GM23338 (cell line): ENCODE data around the gene TCF7. TPM values are rescaled to one million over a fixed set of nuclear protein-coding genes. Genes with fewer than 3 reads are reported as not detected.

Experiments
- ATAC-seq: fragments of 200-7000 bp; cut with Tn5 transposase; 3 replicates; pipeline ENCODE4 v1.9.1; 2020
- DNase-seq: peaks from one replicate; pipeline ENCODE4 v3.0.0-alpha.2; 2015; ENCODE audit warnings: low spot score
- H2AFZ ChIP-seq: fragments of 200-600 bp; sonication (generic); 2 replicates; pipeline ENCODE4 v1.8.0; 2016; ENCODE audit warnings: antibody characterized with exemption, mild to moderate bottlenecking, moderate library complexity
- H3F3A ChIP-seq: fragments of 200-600 bp; sonication (generic); replicated peaks from 2 replicates; pipeline ENCODE4 v1.8.0; 2017; ENCODE audit warnings: antibody characterized with exemption, mixed run types, low read depth
- H3K27ac ChIP-seq: fragments of 200-600 bp; sonication (generic); 2 replicates; pipeline ENCODE4 v1.6.1; 2016; ENCODE audit warnings: low read depth
- H3K27me3 ChIP-seq: fragments of 200-600 bp; sonication (generic); 2 replicates; pipeline ENCODE4 v1.8.0; 2016; ENCODE audit warnings: mild to moderate bottlenecking, mixed run types, moderate library complexity; ENCODE audit not compliant: insufficient read depth
- H3K36me3 ChIP-seq: fragments of 200-600 bp; sonication (generic); 2 replicates; pipeline ENCODE4 v1.8.0; 2016; ENCODE audit warnings: mild to moderate bottlenecking; ENCODE audit not compliant: insufficient read depth
- H3K4me1 ChIP-seq: fragments of 200-600 bp; sonication (generic); 2 replicates; pipeline ENCODE4 v1.8.0; 2016; ENCODE audit warnings: mild to moderate bottlenecking, moderate library complexity; ENCODE audit not compliant: insufficient read depth
- H3K4me2 ChIP-seq: fragments of 200-600 bp; sonication (generic); 2 replicates; pipeline ENCODE4 v1.7.1; 2017; ENCODE audit warnings: mixed run types
- H3K4me3 ChIP-seq: fragments of 200-600 bp; sonication (generic); 2 replicates; pipeline ENCODE4 v1.6.1; 2016; ENCODE audit warnings: mixed run types
- H3K79me2 ChIP-seq: fragments of 200-600 bp; sonication (generic); replicated peaks from 2 replicates; pipeline ENCODE4 v1.8.0; 2017; ENCODE audit warnings: mild to moderate bottlenecking; ENCODE audit not compliant: insufficient read depth
- H3K9me2 ChIP-seq: fragments of 200-600 bp; sonication (generic); 2 replicates; pipeline ENCODE4 v1.8.0; 2017; ENCODE audit not compliant: insufficient read depth
- H4K20me1 ChIP-seq: fragments of 200-600 bp; sonication (generic); replicated peaks from 2 replicates; pipeline ENCODE4 v1.8.0; 2017; ENCODE audit warnings: mild to moderate bottlenecking; ENCODE audit not compliant: insufficient read depth
- H3K27ac Mint-ChIP-seq: 2 replicates; pipeline ENCODE4 v1.8.0; 2020; ENCODE audit warnings: inconsistent platforms, mild to moderate bottlenecking, moderate library complexity, mixed read lengths
- H3K27me3 Mint-ChIP-seq: 3 replicates; pipeline ENCODE4 v1.8.0; 2022; ENCODE audit warnings: low read depth, mild to moderate bottlenecking, moderate library complexity, mixed read lengths, inconsistent platforms; ENCODE audit not compliant: insufficient read depth, poor library complexity
- H3K36me3 Mint-ChIP-seq: 3 replicates; pipeline ENCODE4 v1.8.0; 2021; ENCODE audit warnings: low read depth, mild to moderate bottlenecking, inconsistent platforms, moderate library complexity, mixed read lengths
- H3K4me1 Mint-ChIP-seq: 3 replicates; pipeline ENCODE4 v1.8.0; 2020; ENCODE audit warnings: mild to moderate bottlenecking, inconsistent platforms, mixed read lengths
- H3K4me3 Mint-ChIP-seq: 3 replicates; pipeline ENCODE4 v1.8.0; 2021; ENCODE audit warnings: moderate library complexity, mild to moderate bottlenecking, inconsistent platforms, mixed read lengths
- H3K9me3 Mint-ChIP-seq: 3 replicates; pipeline ENCODE4 v1.8.0; 2020; ENCODE audit warnings: moderate library complexity, mild to moderate bottlenecking, inconsistent platforms, mixed read lengths
- CREB1 ChIP-seq: fragments of 250-450 bp; sonication (Bioruptor Pico); IDR thresholded peaks from 2 replicates; pipeline ENCODE4 v1.5.0; 2020; ENCODE audit warnings: low read depth, mild to moderate bottlenecking, moderate library complexity
- ETS1 ChIP-seq: IDR thresholded peaks from 2 replicates; pipeline ENCODE4 v1.6.1; 2016; ENCODE audit warnings: antibody characterized with exemption
- EZH2 ChIP-seq: fragments of 200-600 bp; sonication (generic); IDR thresholded peaks from one replicate; pipeline ENCODE4 v1.8.0; 2017; ENCODE audit warnings: antibody characterized with exemption, mild to moderate bottlenecking, low read depth; ENCODE audit not compliant: unreplicated experiment
- EZH2phosphoT487 ChIP-seq: fragments of 200-600 bp; sonication (generic); IDR thresholded peaks from one replicate; pipeline ENCODE4 v1.8.1; 2018; ENCODE audit warnings: antibody characterized with exemption; ENCODE audit not compliant: unreplicated experiment
- JUNB ChIP-seq: IDR thresholded peaks from one replicate; pipeline ENCODE4 v1.6.1; 2016; ENCODE audit warnings: antibody characterized with exemption; ENCODE audit not compliant: unreplicated experiment
- NANOG ChIP-seq: IDR thresholded peaks from 2 replicates; pipeline ENCODE4 v1.6.1; 2016; ENCODE audit warnings: antibody characterized with exemption, borderline replicate concordance
- POLR2AphosphoS5 ChIP-seq: IDR thresholded peaks from 2 replicates; pipeline ENCODE4 v1.6.1; 2016; ENCODE audit warnings: antibody characterized with exemption, low read depth
- REST ChIP-seq: IDR thresholded peaks from one replicate; pipeline ENCODE4 v1.6.1; 2018; ENCODE audit warnings: antibody characterized with exemption; ENCODE audit not compliant: unreplicated experiment
- STAT1 ChIP-seq: IDR thresholded peaks from one replicate; pipeline ENCODE4 v1.6.1; 2016; ENCODE audit warnings: antibody characterized with exemption; ENCODE audit not compliant: unreplicated experiment
- ZNF114 ChIP-seq: fragments of 250-450 bp; sonication (Bioruptor Pico); IDR thresholded peaks from 2 replicates; pipeline ENCODE4 v1.5.0; 2020; ENCODE audit warnings: mild to moderate bottlenecking, moderate library complexity
- ZNF331 ChIP-seq: fragments of 250-450 bp; sonication (Bioruptor Pico); IDR thresholded peaks from 2 replicates; pipeline ENCODE4 v1.5.0; 2020; ENCODE audit warnings: low read depth, mild to moderate bottlenecking, moderate library complexity
- polyA plus RNA-seq: library from polyadenylated mRNA; unstranded; fragments of >200 nt; fragmentation: Nextera tagmentation; extraction: Ambion mirVana; gene quantifications from 2 replicates; pipeline ENCODE4 v1.2.1, GENCODE V29; 2016
- total RNA-seq: library from RNA; depleted of rRNA; stranded (reverse); fragments of >200 nt; shearing (Covaris generic); gene quantifications from 2 replicates; pipeline ENCODE4 v1.2.3, GENCODE V29; 2014
- TF ChIP-seq, protein P1 (sequence below): fragments of 250-450 bp; sonication (Bioruptor Pico); IDR thresholded peaks from 2 replicates; pipeline ENCODE4 v1.5.0; 2020; ENCODE audit warnings: mild to moderate bottlenecking, moderate library complexity
- TF ChIP-seq, protein P2 (sequence below), 2 experiments: fragments of 200-600 bp in 1 of 2; sonication (generic) in 1 of 2; conservative IDR thresholded peaks; 2 replicates each; pipeline versions ENCODE4 v1.5.1 to v1.6.1; 2016 to 2017; ENCODE audit warnings: antibody characterized with exemption in 2 of 2, low read depth in 2 of 2, mild to moderate bottlenecking in 2 of 2, moderate library complexity in 1 of 2

TCF7 gene
- total and polyA plus RNA-seq, 2 experiments from 2014 or later = 5.6 to 8.1 TPM

GRCh38 chr5:134149571-134150303, 35.3 kb downstream of the TCF7 start:
- H3K4me3 ChIP-seq = no peak overlapping the region
- H2AFZ ChIP-seq = no peak overlapping the region
- 0 out of 2 replicates have a peak, but pooled peaks cover 6% of the 10 kb centered on the region for H3K4me1 ChIP-seq
- Mint-ChIP-seq H3K27ac (peak overlapping the region; percentile 38; the same call in 1 of the 2 replicates), H3K36me3 (peaks cover 45% of the 10 kb centered on the region), H3K9me3 (no peaks in the 10 kb centered on the region), H3K27me3 (peaks cover 6% of the 10 kb centered on the region), H3K4me1 (no peaks in the 10 kb centered on the region), H3K4me3 (no peak overlapping the region)
- H3K36me3 ChIP-seq = peaks cover 20% of the 10 kb centered on the region
- no peaks in the 10 kb centered on the region for H3K27me3 ChIP-seq
- no peak overlapping the region for H3K27ac ChIP-seq
- peaks cover 8% of the 10 kb centered on the region; the same call in 1 of the 2 replicates for H3F3A ChIP-seq
- TF ChIP-seq NANOG (no peak), POLR2AphosphoS5 (no peak), EZH2phosphoT487 (no peak), STAT1 (no peak), REST (no peak), JUNB (no peak), CREB1 (CRISPR knock-in tag) (no peak), EZH2 (no peak), ZNF331 (CRISPR knock-in tag) (no peak), ETS1 (no peak), ZNF114 (CRISPR knock-in tag) (no peak)
- TF ChIP-seq, protein P1, sequence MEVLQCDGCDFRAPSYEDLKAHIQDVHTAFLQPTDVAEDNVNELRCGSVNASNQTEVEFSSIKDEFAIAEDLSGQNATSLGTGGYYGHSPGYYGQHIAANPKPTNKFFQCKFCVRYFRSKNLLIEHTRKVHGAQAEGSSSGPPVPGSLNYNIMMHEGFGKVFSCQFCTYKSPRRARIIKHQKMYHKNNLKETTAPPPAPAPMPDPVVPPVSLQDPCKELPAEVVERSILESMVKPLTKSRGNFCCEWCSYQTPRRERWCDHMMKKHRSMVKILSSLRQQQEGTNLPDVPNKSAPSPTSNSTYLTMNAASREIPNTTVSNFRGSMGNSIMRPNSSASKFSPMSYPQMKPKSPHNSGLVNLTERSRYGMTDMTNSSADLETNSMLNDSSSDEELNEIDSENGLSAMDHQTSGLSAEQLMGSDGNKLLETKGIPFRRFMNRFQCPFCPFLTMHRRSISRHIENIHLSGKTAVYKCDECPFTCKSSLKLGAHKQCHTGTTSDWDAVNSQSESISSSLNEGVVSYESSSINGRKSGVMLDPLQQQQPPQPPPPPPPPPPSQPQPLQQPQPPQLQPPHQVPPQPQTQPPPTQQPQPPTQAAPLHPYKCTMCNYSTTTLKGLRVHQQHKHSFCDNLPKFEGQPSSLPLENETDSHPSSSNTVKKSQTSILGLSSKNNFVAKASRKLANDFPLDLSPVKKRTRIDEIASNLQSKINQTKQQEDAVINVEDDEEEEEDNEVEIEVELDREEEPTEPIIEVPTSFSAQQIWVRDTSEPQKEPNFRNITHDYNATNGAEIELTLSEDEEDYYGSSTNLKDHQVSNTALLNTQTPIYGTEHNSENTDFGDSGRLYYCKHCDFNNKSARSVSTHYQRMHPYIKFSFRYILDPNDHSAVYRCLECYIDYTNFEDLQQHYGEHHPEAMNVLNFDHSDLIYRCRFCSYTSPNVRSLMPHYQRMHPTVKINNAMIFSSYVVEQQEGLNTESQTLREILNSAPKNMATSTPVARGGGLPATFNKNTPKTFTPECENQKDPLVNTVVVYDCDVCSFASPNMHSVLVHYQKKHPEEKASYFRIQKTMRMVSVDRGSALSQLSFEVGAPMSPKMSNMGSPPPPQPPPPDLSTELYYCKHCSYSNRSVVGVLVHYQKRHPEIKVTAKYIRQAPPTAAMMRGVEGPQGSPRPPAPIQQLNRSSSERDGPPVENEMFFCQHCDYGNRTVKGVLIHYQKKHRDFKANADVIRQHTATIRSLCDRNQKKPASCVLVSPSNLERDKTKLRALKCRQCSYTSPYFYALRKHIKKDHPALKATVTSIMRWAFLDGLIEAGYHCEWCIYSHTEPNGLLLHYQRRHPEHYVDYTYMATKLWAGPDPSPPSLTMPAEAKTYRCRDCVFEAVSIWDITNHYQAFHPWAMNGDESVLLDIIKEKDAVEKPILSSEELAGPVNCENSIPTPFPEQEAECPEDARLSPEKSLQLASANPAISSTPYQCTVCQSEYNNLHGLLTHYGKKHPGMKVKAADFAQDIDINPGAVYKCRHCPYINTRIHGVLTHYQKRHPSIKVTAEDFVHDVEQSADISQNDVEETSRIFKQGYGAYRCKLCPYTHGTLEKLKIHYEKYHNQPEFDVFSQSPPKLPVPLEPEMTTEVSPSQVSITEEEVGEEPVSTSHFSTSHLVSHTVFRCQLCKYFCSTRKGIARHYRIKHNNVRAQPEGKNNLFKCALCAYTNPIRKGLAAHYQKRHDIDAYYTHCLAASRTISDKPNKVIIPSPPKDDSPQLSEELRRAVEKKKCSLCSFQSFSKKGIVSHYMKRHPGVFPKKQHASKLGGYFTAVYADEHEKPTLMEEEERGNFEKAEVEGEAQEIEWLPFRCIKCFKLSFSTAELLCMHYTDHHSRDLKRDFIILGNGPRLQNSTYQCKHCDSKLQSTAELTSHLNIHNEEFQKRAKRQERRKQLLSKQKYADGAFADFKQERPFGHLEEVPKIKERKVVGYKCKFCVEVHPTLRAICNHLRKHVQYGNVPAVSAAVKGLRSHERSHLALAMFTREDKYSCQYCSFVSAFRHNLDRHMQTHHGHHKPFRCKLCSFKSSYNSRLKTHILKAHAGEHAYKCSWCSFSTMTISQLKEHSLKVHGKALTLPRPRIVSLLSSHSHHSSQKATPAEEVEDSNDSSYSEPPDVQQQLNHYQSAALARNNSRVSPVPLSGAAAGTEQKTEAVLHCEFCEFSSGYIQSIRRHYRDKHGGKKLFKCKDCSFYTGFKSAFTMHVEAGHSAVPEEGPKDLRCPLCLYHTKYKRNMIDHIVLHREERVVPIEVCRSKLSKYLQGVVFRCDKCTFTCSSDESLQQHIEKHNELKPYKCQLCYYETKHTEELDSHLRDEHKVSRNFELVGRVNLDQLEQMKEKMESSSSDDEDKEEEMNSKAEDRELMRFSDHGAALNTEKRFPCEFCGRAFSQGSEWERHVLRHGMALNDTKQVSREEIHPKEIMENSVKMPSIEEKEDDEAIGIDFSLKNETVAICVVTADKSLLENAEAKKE (CRISPR knock-in tag) = no peak
- TF ChIP-seq, protein P2, sequence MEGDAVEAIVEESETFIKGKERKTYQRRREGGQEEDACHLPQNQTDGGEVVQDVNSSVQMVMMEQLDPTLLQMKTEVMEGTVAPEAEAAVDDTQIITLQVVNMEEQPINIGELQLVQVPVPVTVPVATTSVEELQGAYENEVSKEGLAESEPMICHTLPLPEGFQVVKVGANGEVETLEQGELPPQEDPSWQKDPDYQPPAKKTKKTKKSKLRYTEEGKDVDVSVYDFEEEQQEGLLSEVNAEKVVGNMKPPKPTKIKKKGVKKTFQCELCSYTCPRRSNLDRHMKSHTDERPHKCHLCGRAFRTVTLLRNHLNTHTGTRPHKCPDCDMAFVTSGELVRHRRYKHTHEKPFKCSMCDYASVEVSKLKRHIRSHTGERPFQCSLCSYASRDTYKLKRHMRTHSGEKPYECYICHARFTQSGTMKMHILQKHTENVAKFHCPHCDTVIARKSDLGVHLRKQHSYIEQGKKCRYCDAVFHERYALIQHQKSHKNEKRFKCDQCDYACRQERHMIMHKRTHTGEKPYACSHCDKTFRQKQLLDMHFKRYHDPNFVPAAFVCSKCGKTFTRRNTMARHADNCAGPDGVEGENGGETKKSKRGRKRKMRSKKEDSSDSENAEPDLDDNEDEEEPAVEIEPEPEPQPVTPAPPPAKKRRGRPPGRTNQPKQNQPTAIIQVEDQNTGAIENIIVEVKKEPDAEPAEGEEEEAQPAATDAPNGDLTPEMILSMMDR (conservative IDR thresholded peaks at IDR 0.05; ENCODE audit: low read depth in 2 of 2) = no peak
- H4K20me1 ChIP-seq = peaks cover 36% of the 10 kb centered on the region
- peaks cover 17% of the 10 kb centered on the region for H3K79me2 ChIP-seq
- no peaks in the 10 kb centered on the region for H3K9me2 ChIP-seq
- H3K4me2 ChIP-seq = no peak overlapping the region
- ATAC-seq = no peak
- DNase-seq = no peak
